Measurements from ENCODE around the gene SYNJ1.
"Not testable (repeated sequence)": the region's sequence is repeated elsewhere in the genome, so short reads cannot be mapped to it uniquely, and the experiment has no call there.

SYNJ1 gene

GRCh38 chr21:32698971-32699693 lies 28.7 kb downstream of the SYNJ1 start:
- no peak for FAIRE-seq
- DNase-seq (ENCODE audit: extremely low spot score, insufficient read length, low read depth): no peak

GRCh38 chr21:32698286-32698685 lies 29.5 kb downstream of the SYNJ1 start:
- FAIRE-seq: no peak
- DNase-seq (ENCODE audit: extremely low spot score, insufficient read length, low read depth): no peak

- DNase-seq (ENCODE audit: extremely low spot score, insufficient read length, low read depth); FAIRE-seq: not testable (repeated sequence)
Measured at GRCh38 chr21:32695482-32695881, 32.3 kb downstream of the SYNJ1 start.

GRCh38 chr21:32693581-32693980 lies 34.2 kb downstream of the SYNJ1 start:
- DNase-seq (ENCODE audit: extremely low spot score, insufficient read length, low read depth): no peak
- FAIRE-seq: no peak

GRCh38 chr21:32690085-32690484 lies 37.7 kb downstream of the SYNJ1 start:
- DNase-seq (ENCODE audit: extremely low spot score, insufficient read length, low read depth) (no peak), FAIRE-seq (no peak)

GRCh38 chr21:32687643-32688345 lies 40.0 kb downstream of the SYNJ1 start:
- no peak for FAIRE-seq
- DNase-seq (ENCODE audit: extremely low spot score, insufficient read length, low read depth): no peak

GRCh38 chr21:32682696-32683474 lies 44.9 kb downstream of the SYNJ1 start:
- FAIRE-seq (peak; percentile 76), DNase-seq (ENCODE audit: extremely low spot score, insufficient read length, low read depth) (peak; percentile 2)

GRCh38 chr21:32674731-32675130 lies 53.1 kb downstream of the SYNJ1 start:
- FAIRE-seq (no peak), DNase-seq (ENCODE audit: extremely low spot score, insufficient read length, low read depth) (no peak)

GRCh38 chr21:32674038-32674437 lies 53.8 kb downstream of the SYNJ1 start:
- DNase-seq (ENCODE audit: extremely low spot score, insufficient read length, low read depth) (no peak), FAIRE-seq (no peak)

- DNase-seq (ENCODE audit: extremely low spot score, insufficient read length, low read depth) (no peak), FAIRE-seq (no peak)
Measured at GRCh38 chr21:32666258-32666657, 61.6 kb downstream of the SYNJ1 start.

GRCh38 chr21:32664095-32664494 lies 63.7 kb downstream of the SYNJ1 start:
- not testable (repeated sequence) for DNase-seq (ENCODE audit: extremely low spot score, insufficient read length, low read depth); FAIRE-seq

GRCh38 chr21:32661981-32662380 lies 65.8 kb downstream of the SYNJ1 start:
- not testable (repeated sequence) for DNase-seq (ENCODE audit: extremely low spot score, insufficient read length, low read depth); FAIRE-seq

GRCh38 chr21:32661026-32661782 lies 66.6 kb downstream of the SYNJ1 start:
- DNase-seq (ENCODE audit: extremely low spot score, insufficient read length, low read depth); FAIRE-seq: not testable (repeated sequence)

GRCh38 chr21:32658524-32658923 lies 69.3 kb downstream of the SYNJ1 start:
- DNase-seq (ENCODE audit: extremely low spot score, insufficient read length, low read depth) (no peak), FAIRE-seq (no peak)

- DNase-seq (ENCODE audit: extremely low spot score, insufficient read length, low read depth) (peak; percentile 22), FAIRE-seq (peak; percentile 81)
Measured at GRCh38 chr21:32653326-32653901, 74.4 kb downstream of the SYNJ1 start.

GRCh38 chr21:32648165-32648564 lies 79.6 kb downstream of the SYNJ1 start:
- DNase-seq (ENCODE audit: extremely low spot score, insufficient read length, low read depth): no peak
- FAIRE-seq: no peak

- DNase-seq (ENCODE audit: extremely low spot score, insufficient read length, low read depth): no peak
- no peak for FAIRE-seq
Measured at GRCh38 chr21:32645261-32646182, 82.3 kb downstream of the SYNJ1 start.

Data from GM18507 (cell line).